DOHH2 (cell line): ENCODE results near the gene PLA2G1B.
A peak's percentile ranks its signal among the peaks of the same experiment; 100 is the strongest.

Source experiments
- EZH2phosphoT487 ChIP-seq: fragments of 200-600 bp; sonication (generic); IDR thresholded peaks from 2 replicates; pipeline ENCODE4 v1.6.1; 2017; ENCODE audit warnings: borderline replicate concordance, mild to moderate bottlenecking, antibody characterized with exemption, low read length, moderate library complexity, mixed read lengths
- TF ChIP-seq, protein P1 (sequence below): fragments of 200-600 bp; sonication (generic); IDR thresholded peaks from one replicate; pipeline ENCODE4 v1.5.1; 2014; ENCODE audit warnings: antibody characterized with exemption, mild to moderate bottlenecking, low read depth, low read length; ENCODE audit not compliant: poor library complexity, severe bottlenecking

DNA sequence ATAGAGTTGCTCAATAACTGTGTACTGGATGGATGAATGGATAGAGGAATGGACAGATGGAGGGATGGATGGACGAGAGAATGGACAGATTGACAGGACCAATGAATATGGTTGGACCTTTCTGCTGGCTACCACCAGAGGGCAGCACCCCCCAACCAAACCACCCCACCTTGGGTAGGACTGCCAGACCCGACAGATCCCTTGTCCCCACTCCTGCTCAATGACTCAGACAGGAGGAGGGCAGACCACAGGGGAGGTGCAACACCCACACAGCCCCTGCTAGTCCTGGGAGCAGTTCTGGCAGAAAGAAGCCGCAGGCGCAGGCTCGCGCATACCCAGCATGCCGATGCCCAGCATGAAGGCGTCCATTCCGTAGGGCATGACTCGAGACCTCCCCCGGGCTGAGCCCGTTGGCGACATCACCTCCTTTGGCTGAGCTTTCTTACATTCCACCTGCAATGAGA, 29.0 kb upstream of the PLA2G1B start:
- no peak for TF ChIP-seq EZH2phosphoT487
- TF ChIP-seq, protein P1, sequence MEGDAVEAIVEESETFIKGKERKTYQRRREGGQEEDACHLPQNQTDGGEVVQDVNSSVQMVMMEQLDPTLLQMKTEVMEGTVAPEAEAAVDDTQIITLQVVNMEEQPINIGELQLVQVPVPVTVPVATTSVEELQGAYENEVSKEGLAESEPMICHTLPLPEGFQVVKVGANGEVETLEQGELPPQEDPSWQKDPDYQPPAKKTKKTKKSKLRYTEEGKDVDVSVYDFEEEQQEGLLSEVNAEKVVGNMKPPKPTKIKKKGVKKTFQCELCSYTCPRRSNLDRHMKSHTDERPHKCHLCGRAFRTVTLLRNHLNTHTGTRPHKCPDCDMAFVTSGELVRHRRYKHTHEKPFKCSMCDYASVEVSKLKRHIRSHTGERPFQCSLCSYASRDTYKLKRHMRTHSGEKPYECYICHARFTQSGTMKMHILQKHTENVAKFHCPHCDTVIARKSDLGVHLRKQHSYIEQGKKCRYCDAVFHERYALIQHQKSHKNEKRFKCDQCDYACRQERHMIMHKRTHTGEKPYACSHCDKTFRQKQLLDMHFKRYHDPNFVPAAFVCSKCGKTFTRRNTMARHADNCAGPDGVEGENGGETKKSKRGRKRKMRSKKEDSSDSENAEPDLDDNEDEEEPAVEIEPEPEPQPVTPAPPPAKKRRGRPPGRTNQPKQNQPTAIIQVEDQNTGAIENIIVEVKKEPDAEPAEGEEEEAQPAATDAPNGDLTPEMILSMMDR = peak; percentile 95
